Astrocyte (in vitro differentiated cells and primary cell): ENCODE data around the gene STX3.

Source experiments
- CTCF ChIP-seq: IDR thresholded peaks from 2 replicates; pipeline ENCODE4 v1.5.1; 2011; ENCODE audit warnings: low read depth, mild to moderate bottlenecking, inconsistent platforms, low read length, moderate library complexity; ENCODE audit not compliant: insufficient read depth
- EZH2 ChIP-seq: IDR thresholded peaks from 2 replicates; pipeline ENCODE4 v1.6.1; 2012; ENCODE audit warnings: mild to moderate bottlenecking, low read length, inconsistent platforms; ENCODE audit not compliant: insufficient read depth

GRCh38 chr11:59746111-59746510, 9.1 kb upstream of the STX3 start:
- TF ChIP-seq EZH2 = no peak
- no peak for TF ChIP-seq CTCF
